Skeletal muscle satellite cell (primary cell): ENCODE data around the gene ABCA2. TPM values are rescaled to one million over a fixed set of nuclear protein-coding genes. Genes with fewer than 3 reads are reported as not detected.

Experiments used
- H3K27me3 ChIP-seq: 2 replicates; pipeline ENCODE4 v1.7.0; 2013; ENCODE audit warnings: low read length; ENCODE audit not compliant: control insufficient read depth, insufficient read depth
- H3K36me3 ChIP-seq: 2 replicates; pipeline ENCODE4 v1.7.0; 2013; ENCODE audit warnings: mild to moderate bottlenecking, control low read depth, low read length; ENCODE audit not compliant: insufficient read depth
- H3K4me1 ChIP-seq: 2 replicates; pipeline ENCODE4 v1.7.0; 2013; ENCODE audit warnings: low read length; ENCODE audit not compliant: control insufficient read depth, insufficient read depth
- H3K4me2 ChIP-seq: 2 replicates; pipeline ENCODE4 v1.7.0; 2013; ENCODE audit warnings: mild to moderate bottlenecking, low read length
- H3K4me3 ChIP-seq: 2 replicates; pipeline ENCODE4 v1.7.0; 2013; ENCODE audit warnings: low read length
- H3K9ac ChIP-seq: 2 replicates; pipeline ENCODE4 v1.7.0; 2013; ENCODE audit warnings: mild to moderate bottlenecking, low read depth, low read length, moderate library complexity
- H3K9me3 ChIP-seq: replicated peaks from 2 replicates; pipeline ENCODE4 v1.7.0; 2013; ENCODE audit warnings: mild to moderate bottlenecking, control low read depth, low read length
- total RNA-seq: library from RNA; depleted of rRNA; stranded (reverse); fragments of >200 nt; gene quantifications from 2 replicates; pipeline ENCODE4 v1.2.3, GENCODE V29; 2012; rRNA removed

ABCA2 gene, protein sequence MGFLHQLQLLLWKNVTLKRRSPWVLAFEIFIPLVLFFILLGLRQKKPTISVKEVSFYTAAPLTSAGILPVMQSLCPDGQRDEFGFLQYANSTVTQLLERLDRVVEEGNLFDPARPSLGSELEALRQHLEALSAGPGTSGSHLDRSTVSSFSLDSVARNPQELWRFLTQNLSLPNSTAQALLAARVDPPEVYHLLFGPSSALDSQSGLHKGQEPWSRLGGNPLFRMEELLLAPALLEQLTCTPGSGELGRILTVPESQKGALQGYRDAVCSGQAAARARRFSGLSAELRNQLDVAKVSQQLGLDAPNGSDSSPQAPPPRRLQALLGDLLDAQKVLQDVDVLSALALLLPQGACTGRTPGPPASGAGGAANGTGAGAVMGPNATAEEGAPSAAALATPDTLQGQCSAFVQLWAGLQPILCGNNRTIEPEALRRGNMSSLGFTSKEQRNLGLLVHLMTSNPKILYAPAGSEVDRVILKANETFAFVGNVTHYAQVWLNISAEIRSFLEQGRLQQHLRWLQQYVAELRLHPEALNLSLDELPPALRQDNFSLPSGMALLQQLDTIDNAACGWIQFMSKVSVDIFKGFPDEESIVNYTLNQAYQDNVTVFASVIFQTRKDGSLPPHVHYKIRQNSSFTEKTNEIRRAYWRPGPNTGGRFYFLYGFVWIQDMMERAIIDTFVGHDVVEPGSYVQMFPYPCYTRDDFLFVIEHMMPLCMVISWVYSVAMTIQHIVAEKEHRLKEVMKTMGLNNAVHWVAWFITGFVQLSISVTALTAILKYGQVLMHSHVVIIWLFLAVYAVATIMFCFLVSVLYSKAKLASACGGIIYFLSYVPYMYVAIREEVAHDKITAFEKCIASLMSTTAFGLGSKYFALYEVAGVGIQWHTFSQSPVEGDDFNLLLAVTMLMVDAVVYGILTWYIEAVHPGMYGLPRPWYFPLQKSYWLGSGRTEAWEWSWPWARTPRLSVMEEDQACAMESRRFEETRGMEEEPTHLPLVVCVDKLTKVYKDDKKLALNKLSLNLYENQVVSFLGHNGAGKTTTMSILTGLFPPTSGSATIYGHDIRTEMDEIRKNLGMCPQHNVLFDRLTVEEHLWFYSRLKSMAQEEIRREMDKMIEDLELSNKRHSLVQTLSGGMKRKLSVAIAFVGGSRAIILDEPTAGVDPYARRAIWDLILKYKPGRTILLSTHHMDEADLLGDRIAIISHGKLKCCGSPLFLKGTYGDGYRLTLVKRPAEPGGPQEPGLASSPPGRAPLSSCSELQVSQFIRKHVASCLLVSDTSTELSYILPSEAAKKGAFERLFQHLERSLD (N-terminal part only)
- 12.7 and 20.3 TPM in 2 replicates for total RNA-seq

DNA sequence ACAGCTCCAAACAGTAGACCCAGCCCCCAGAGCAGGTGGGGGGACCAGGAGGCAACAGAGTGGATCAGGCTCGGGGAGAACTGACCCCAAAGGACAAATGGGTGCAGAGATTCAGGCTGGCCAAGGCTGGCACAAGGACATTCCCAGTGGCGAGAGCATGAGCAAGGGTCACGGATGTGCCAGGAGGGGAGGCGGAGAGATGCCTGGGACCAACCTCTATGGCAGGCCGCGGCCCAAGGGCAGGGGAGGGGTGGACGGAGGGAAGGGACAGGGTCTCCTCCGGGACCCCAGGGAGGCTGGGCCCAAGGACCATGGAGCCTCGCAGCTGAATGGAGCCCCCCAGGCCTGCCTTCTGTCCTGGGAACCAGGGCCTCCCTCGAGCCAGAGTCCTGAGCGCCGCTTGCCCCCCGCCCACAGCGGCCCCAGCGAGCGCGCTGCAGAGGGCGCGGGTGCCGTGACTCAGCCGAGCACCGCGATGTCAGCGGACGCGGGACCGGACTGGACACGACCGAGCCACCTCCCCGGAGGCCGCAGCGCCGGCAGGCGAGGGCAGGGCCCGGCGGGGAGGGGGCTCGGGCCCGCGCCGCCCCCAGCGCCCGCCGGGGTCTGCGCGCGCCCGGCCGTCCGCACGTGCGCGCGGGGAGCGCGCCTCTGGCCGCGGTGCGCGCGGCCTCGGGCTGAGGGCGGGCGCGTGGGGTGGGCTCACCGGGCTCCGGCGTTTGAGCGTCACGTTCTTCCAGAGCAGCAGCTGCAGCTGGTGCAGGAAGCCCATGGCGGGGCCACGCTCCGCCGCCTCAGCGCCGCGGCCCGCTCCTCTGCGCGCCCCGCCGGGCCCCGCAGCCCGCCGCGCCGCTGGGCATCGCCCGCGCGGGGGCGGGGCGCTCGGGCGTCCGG lies at the start of gene ABCA2:
Gene ABCA2, minus strand, starts transcription at position 869 of the 894 bp plus-strand sequence. Its CDS starts 97 bp downstream, at position 772.
- peaks cover 49% of the 10 kb centered on the region for H3K4me1 ChIP-seq
- no peaks in the 10 kb centered on the region for H3K9me3 ChIP-seq
- peak within 1 kb of the TSS; percentile 71 for H3K4me3 ChIP-seq
- H3K27me3 ChIP-seq, result peaks cover 6% of the 10 kb centered on the region
- no peaks in the 10 kb centered on the region for H3K36me3 ChIP-seq
- H3K9ac ChIP-seq, result peak within 1 kb of the TSS; percentile 49
- peak within 1 kb of the TSS; percentile 91 for H3K4me2 ChIP-seq

DNA sequence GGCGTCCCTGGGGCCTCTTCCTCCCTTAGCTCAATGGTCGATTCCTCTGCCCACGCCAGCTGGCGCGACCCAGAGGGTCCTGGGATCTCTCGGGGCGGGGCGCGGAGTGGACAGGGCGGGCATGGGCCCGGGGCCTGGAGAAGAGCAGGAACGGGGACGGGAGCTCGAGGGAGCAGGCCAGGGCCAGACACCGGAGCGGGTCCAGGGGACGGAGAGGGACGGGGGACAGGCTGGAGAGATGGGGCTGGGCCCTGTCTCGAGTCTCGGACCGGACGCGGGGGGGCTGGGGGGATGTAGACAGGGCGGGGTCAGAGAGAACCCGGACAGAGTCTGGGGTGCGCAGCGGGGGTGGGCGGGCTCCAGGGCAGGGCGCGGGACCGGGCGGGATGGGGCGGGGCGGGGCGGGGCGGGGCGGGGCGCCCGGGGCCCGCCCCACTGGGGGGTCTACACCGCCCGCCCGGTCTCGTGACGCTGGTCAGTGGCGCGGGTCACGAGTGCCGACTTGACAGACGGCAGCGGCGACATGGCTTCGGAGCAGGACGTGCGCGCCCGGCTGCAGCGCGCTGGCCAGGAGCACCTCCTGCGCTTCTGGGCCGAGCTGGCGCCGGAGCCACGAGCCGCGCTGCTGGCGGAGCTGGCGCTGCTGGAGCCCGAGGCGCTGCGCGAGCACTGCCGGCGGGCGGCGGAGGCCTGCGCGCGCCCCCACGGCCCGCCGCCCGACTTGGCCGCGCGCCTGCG lies 49.1 kb upstream of the ABCA2 start, which contains the start of gene UAP1L1:
Gene UAP1L1, plus strand, starts transcription at position 508 of the 738 bp plus-strand sequence. Its CDS starts 16 bp downstream, at position 524.
- peaks cover 31% of the 10 kb centered on the region for H3K36me3 ChIP-seq
- H3K4me1 ChIP-seq, result peaks cover 12% of the 10 kb centered on the region
- no peaks in the 10 kb centered on the region for H3K9me3 ChIP-seq
- no peaks in the 10 kb centered on the region for H3K27me3 ChIP-seq
- peak within 1 kb of the TSS; percentile 91 for H3K4me3 ChIP-seq
- H3K4me2 ChIP-seq, result peak within 1 kb of the TSS; percentile 91
- H3K9ac ChIP-seq, result peak within 1 kb of the TSS; percentile 84

DNA sequence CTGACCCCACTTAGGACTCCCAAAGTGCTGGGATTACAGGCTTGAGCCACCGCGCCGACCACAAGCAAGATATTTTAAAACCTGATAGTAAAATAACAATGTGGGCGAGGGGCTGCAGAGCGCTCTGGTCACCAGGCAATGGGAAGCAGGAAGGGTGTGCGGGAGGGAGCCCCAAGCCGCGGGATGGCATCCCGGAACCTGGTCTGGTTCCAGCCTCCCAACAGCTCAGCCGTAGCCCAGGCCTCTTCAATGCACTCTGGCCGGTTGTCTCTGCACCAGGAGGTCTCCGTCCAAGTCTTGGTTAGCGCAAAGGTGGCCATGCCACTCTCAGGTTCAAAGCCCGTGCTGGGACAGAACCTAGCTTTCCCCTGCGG lies 48.6 kb upstream of the ABCA2 start:
- H3K4me1 ChIP-seq, result peaks cover 11% of the 10 kb centered on the region
- peak overlapping the region; percentile 77 for H3K4me2 ChIP-seq
- H3K27me3 ChIP-seq, result no peaks in the 10 kb centered on the region
- H3K9me3 ChIP-seq, result no peaks in the 10 kb centered on the region
- peak overlapping the region; percentile 71 for H3K9ac ChIP-seq
- peak overlapping the region; percentile 63 for H3K4me3 ChIP-seq
- peaks cover 25% of the 10 kb centered on the region for H3K36me3 ChIP-seq

DNA sequence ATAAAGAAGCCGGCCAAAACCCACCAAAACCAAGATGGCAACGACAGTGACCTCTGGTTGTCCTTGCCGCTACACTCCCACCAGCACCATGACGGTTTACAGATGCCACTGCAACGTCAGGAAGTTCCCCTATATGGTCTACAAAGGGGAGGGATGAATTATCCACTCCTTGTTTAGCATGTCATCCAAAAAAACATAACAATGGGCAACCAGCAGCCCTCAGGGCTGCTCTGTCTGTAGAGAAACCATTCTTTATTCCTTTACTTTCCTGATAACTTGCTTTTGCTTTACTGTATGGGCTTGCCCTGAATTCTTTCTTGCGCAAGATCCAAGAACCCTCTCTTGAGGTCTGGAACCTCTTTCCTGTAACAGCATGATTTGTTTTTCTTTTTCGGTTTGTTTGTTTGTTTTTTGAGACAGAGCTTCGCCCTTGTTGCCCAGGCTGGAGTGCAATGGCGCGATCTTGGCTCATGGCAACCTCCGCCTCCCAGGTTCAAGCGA lies 47.3 kb upstream of the ABCA2 start:
- H3K9me3 ChIP-seq, result no peaks in the 10 kb centered on the region
- H3K36me3 ChIP-seq, result peaks cover 17% of the 10 kb centered on the region
- no peak overlapping the region for H3K4me2 ChIP-seq
- H3K4me3 ChIP-seq, result no peak overlapping the region
- peaks cover 19% of the 10 kb centered on the region for H3K4me1 ChIP-seq
- no peak overlapping the region for H3K9ac ChIP-seq
- H3K27me3 ChIP-seq, result no peaks in the 10 kb centered on the region

DNA sequence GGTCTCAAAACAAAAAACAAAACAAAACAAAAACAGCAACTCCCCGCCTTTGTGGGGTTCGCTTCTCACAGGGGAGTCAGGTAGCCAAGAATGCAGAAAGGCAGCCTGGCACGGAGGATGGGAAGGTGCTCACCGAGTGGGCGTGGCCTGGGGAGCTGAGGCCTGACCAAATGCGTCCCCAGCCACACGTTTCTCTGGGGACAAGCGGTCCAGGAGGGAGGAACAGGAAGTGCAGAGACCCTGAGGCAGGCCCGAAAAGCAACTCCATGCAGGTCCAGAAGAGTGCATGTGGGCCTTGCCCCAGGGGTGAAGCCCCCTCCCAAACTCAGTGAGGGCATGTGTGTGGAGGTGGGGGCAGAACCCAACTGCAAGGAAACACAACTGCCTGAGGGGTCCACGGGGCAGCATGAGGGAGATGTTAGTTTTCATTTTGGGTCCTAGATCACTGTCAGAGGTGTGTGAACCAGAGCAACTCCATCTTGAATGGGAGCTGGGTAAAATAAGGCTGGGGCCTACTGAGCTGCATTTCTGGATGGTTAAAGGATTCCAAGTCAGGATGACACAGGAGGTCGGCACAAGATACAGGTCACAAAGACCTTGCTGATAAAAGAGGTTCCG lies 46.7 kb upstream of the ABCA2 start:
- Histone ChIP-seq H3K27me3 (no peaks in the 10 kb centered on the region), H3K36me3 (peaks cover 11% of the 10 kb centered on the region), H3K4me1 (peaks cover 19% of the 10 kb centered on the region), H3K9ac (no peak overlapping the region), H3K4me2 (no peak overlapping the region), H3K9me3 (no peaks in the 10 kb centered on the region), H3K4me3 (no peak overlapping the region)

DNA sequence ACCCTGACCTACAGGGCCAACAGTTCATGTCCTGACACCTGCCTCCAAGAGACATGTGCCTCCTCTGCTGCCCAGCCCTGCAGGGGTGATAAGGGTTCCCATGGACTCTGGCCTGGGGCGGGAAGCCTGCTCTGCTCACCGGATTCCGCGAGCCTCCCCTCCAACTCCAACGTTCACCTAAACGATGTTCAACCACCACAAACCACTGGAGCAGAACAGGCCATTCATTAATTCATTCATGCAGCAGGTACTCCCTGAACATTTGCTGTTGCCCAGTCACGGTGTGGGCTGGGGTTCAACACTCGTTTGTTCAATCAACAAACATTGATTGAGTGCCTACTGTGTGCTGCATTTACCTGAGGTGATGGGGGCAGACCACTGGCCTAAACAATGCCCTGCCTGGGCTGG lies 46.0 kb upstream of the ABCA2 start:
- Histone ChIP-seq H3K4me3 (no peak overlapping the region), H3K27me3 (no peaks in the 10 kb centered on the region), H3K4me2 (no peak overlapping the region), H3K36me3 (peaks cover 4% of the 10 kb centered on the region), H3K9me3 (no peaks in the 10 kb centered on the region), H3K4me1 (peaks cover 26% of the 10 kb centered on the region), H3K9ac (no peak overlapping the region)

DNA sequence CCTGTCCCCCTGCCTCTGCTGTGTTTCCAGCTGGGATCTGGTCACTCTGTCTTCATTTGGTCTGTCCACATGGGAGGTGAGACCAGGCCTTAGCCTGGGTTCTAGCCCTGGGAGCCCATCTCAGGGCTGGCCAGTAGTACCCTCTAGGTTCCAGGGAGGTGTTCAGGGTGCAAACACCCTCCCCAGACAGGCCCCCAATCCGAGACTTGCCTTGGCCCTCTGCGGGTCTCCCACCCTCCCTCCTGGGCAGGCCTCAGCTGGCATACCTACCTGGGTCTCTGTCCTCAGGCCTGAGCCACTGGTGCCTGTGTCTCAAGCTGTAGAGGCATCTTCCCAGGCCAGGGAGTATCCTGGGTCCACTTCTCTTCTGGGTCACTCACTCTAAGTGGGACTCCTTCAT lies 43.2 kb upstream of the ABCA2 start:
- Histone ChIP-seq H3K9me3 (no peaks in the 10 kb centered on the region), H3K36me3 (no peaks in the 10 kb centered on the region), H3K4me2 (peak overlapping the region; percentile 91), H3K4me3 (peak overlapping the region; percentile 76), H3K9ac (peak overlapping the region; percentile 71), H3K4me1 (peaks cover 15% of the 10 kb centered on the region), H3K27me3 (no peaks in the 10 kb centered on the region)

GRCh38 chr9:137070906-137071275 lies 42.9 kb upstream of the ABCA2 start:
- no peaks in the 10 kb centered on the region for H3K36me3 ChIP-seq
- H3K4me3 ChIP-seq, result peak overlapping the region; percentile 76
- H3K9me3 ChIP-seq, result no peaks in the 10 kb centered on the region
- peak overlapping the region; percentile 71 for H3K9ac ChIP-seq
- peak overlapping the region; percentile 91 for H3K4me2 ChIP-seq
- peaks cover 15% of the 10 kb centered on the region for H3K4me1 ChIP-seq
- H3K27me3 ChIP-seq, result no peaks in the 10 kb centered on the region

GRCh38 chr9:137070201-137070905 lies 42.3 kb upstream of the ABCA2 start, which contains the start of gene SAPCD2:
TSS of gene SAPCD2 (minus strand) at chr9:137070557. CDS start at chr9:137070460, 97 bp downstream.
- Histone ChIP-seq H3K4me3 (peak within 1 kb of the TSS; percentile 76), H3K4me1 (peaks cover 15% of the 10 kb centered on the region), H3K36me3 (no peaks in the 10 kb centered on the region), H3K4me2 (peak within 1 kb of the TSS; percentile 91), H3K9me3 (no peaks in the 10 kb centered on the region), H3K27me3 (no peaks in the 10 kb centered on the region), H3K9ac (peak within 1 kb of the TSS; percentile 71)
